IMR-90 (cell line): ENCODE data around the gene RASGRP1. TPM values are rescaled to one million over a fixed set of nuclear protein-coding genes. Genes with fewer than 3 reads are reported as not detected.

Source experiments
- ATAC-seq: fragments of 200-7000 bp; cut with Tn5 transposase; 2 replicates; pipeline ENCODE4 v1.9.1; 2020; ENCODE audit warnings: low read depth, mild to moderate bottlenecking, moderate library complexity
- BruUV-seq: library from RNA; stranded (reverse); fragments of 400-500 nt; replicated peaks from 2 replicates; lab custom pipeline; 2021; lab: Mats Ljungman, UMichigan
- CTCF ChIA-PET: fragments of 300-600 bp; formaldehyde crosslinking; extraction: SDS; loops from one replicate; lab custom pipeline; 2021; ENCODE audit warnings: antibody characterized with exemption; lab: Yijun Ruan, JAX
- POLR2A ChIA-PET: fragments of 300-600 bp; sonication (Branson Sonifier 250); formaldehyde crosslinking; loops from one replicate; lab custom pipeline; 2022; ENCODE audit warnings: antibody characterized with exemption; ENCODE audit not compliant: unreplicated experiment; lab: Charles Lee
- DNase-seq: peaks from one replicate; pipeline ENCODE4 v3.0.0; 2013
- H2AFZ ChIP-seq: replicated peaks from 2 replicates; pipeline ENCODE3; 2013; ENCODE audit warnings: low read length, mild to moderate bottlenecking; ENCODE audit not compliant: poor library complexity
- H2AK5ac ChIP-seq: 2 replicates; pipeline ENCODE4 v1.6.1; 2013; ENCODE audit warnings: low read depth, low read length, inconsistent platforms
- H2AK9ac ChIP-seq: replicated peaks from 2 replicates; pipeline ENCODE3; 2013; ENCODE audit warnings: mild to moderate bottlenecking, low read depth, low read length, moderate library complexity; ENCODE audit not compliant: poor library complexity
- H2BK120ac ChIP-seq: 2 replicates; pipeline ENCODE4 v1.6.1; 2013; ENCODE audit warnings: low read depth, low read length, inconsistent platforms
- H2BK15ac ChIP-seq: 3 replicates; pipeline ENCODE4 v1.6.1; 2013; ENCODE audit warnings: low read depth, low read length, inconsistent platforms
- H2BK20ac ChIP-seq: 2 replicates; pipeline ENCODE4 v1.6.1; 2013; ENCODE audit warnings: low read depth, mild to moderate bottlenecking, inconsistent platforms, low read length, moderate library complexity
- H2BK5ac ChIP-seq: 2 replicates; pipeline ENCODE4 v1.6.1; 2013; ENCODE audit warnings: mild to moderate bottlenecking, low read depth, low read length, inconsistent platforms; ENCODE audit not compliant: poor library complexity, severe bottlenecking
- H3K14ac ChIP-seq: replicated peaks from 2 replicates; pipeline ENCODE4 v1.6.1; 2013; ENCODE audit warnings: low read depth, low read length, inconsistent platforms
- H3K18ac ChIP-seq: 2 replicates; pipeline ENCODE4 v1.6.1; 2013; ENCODE audit warnings: low read depth, low read length, control low read depth
- H3K23ac ChIP-seq: 2 replicates; pipeline ENCODE4 v1.6.1; 2013; ENCODE audit warnings: low read depth, low read length, inconsistent platforms
- H3K27ac ChIP-seq: 2 replicates; pipeline ENCODE4 v1.5.1; 2013; ENCODE audit warnings: mild to moderate bottlenecking, control low read depth, low read length; ENCODE audit not compliant: insufficient read depth
- H3K27me3 ChIP-seq: 2 replicates; pipeline ENCODE4 v1.6.1; 2013; ENCODE audit warnings: low read length; ENCODE audit not compliant: control insufficient read depth, insufficient read depth
- H3K36me3 ChIP-seq: 2 replicates; pipeline ENCODE4 v1.6.1; 2013; ENCODE audit warnings: low read length, mixed read lengths; ENCODE audit not compliant: control insufficient read depth, insufficient read depth
- H3K4ac ChIP-seq: 2 replicates; pipeline ENCODE4 v1.6.1; 2013; ENCODE audit warnings: low read depth, low read length, inconsistent platforms
- H3K4me1 ChIP-seq: 2 replicates; pipeline ENCODE4 v1.6.1; 2013; ENCODE audit warnings: low read length, mixed read lengths; ENCODE audit not compliant: control insufficient read depth, insufficient read depth
- H3K4me2 ChIP-seq: 2 replicates; pipeline ENCODE4 v1.6.1; 2013; ENCODE audit warnings: low read depth, mild to moderate bottlenecking, control low read depth, low read length, moderate library complexity
- H3K4me3 ChIP-seq: 2 replicates; pipeline ENCODE4 v1.5.1; 2013; ENCODE audit warnings: low read depth, mild to moderate bottlenecking, control low read depth, low read length, moderate library complexity; ENCODE audit not compliant: insufficient read depth
- H3K56ac ChIP-seq: 2 replicates; pipeline ENCODE4 v1.6.1; 2013; ENCODE audit warnings: low read length, inconsistent platforms; ENCODE audit not compliant: insufficient read depth; ENCODE audit errors: extremely low read depth
- H3K79me1 ChIP-seq, 2 experiments: 2 replicates each; pipeline ENCODE4 v1.6.1; 2013; ENCODE audit warnings: low read length in 2 of 2, inconsistent platforms in 1 of 2, low read depth in 1 of 2
- H3K9ac ChIP-seq: 2 replicates; pipeline ENCODE4 v1.6.1; 2013; ENCODE audit warnings: low read depth, low read length, control low read depth
- H3K9me1 ChIP-seq: 2 replicates; pipeline ENCODE4 v1.6.1; 2013; ENCODE audit warnings: low read length, inconsistent platforms; ENCODE audit not compliant: insufficient read depth
- H3K9me3 ChIP-seq: 2 replicates; pipeline ENCODE4 v1.6.1; 2013; ENCODE audit warnings: low read length; ENCODE audit not compliant: control insufficient read depth, insufficient read depth
- H4K20me1 ChIP-seq: 2 replicates; pipeline ENCODE4 v1.6.1; 2013; ENCODE audit warnings: low read length, inconsistent platforms; ENCODE audit not compliant: insufficient read depth
- H4K5ac ChIP-seq: 2 replicates; pipeline ENCODE4 v1.6.1; 2013; ENCODE audit warnings: mild to moderate bottlenecking, low read depth, low read length, control low read depth
- H4K8ac ChIP-seq, 2 experiments: 2 replicates each; pipeline ENCODE4 v1.6.1; 2013; ENCODE audit warnings: low read depth in 2 of 2, low read length in 2 of 2, control low read depth in 1 of 2, inconsistent platforms in 1 of 2
- H4K91ac ChIP-seq: 2 replicates; pipeline ENCODE4 v1.6.1; 2013; ENCODE audit warnings: low read depth, low read length, inconsistent platforms; ENCODE audit not compliant: insufficient read depth
- BHLHE40 ChIP-seq: fragments of 150-350 bp; IDR thresholded peaks from 2 replicates; pipeline ENCODE4 v1.6.1; 2016; ENCODE audit warnings: mild to moderate bottlenecking, low read depth, low read length
- CEBPB ChIP-seq: IDR thresholded peaks from 2 replicates; pipeline ENCODE4 v1.6.1; 2012; ENCODE audit warnings: low read depth, low read length, improper control_type of control experiment
- CHD1 ChIP-seq: IDR thresholded peaks from 2 replicates; pipeline ENCODE4 v1.6.1; 2012; ENCODE audit warnings: low read depth, low read length, improper control_type of control experiment
- FOS ChIP-seq: fragments of 150-350 bp; IDR thresholded peaks from 2 replicates; pipeline ENCODE4 v1.6.1; 2016; ENCODE audit warnings: low read depth, low read length
- MAFK ChIP-seq: IDR thresholded peaks from 2 replicates; pipeline ENCODE4 v1.6.1; 2012; ENCODE audit warnings: low read depth, low read length, improper control_type of control experiment
- MAZ ChIP-seq: IDR thresholded peaks from 2 replicates; pipeline ENCODE4 v1.6.1; 2012; ENCODE audit warnings: low read depth, mild to moderate bottlenecking, low read length, improper control_type of control experiment, moderate library complexity, borderline replicate concordance
- MXI1 ChIP-seq: IDR thresholded peaks from 2 replicates; pipeline ENCODE4 v1.6.1; 2012; ENCODE audit warnings: low read depth, mild to moderate bottlenecking, low read length, moderate library complexity, borderline replicate concordance
- NFE2L2 ChIP-seq: fragments of 150-350 bp; IDR thresholded peaks from 2 replicates; pipeline ENCODE4 v1.6.1; 2016; ENCODE audit warnings: low read depth, mild to moderate bottlenecking, low read length
- POLR2A ChIP-seq: IDR thresholded peaks from 2 replicates; pipeline ENCODE4 v1.6.1; 2012; ENCODE audit warnings: mild to moderate bottlenecking, low read depth, low read length
- RAD21 ChIP-seq: IDR thresholded peaks from 2 replicates; pipeline ENCODE4 v1.6.1; 2012; ENCODE audit warnings: low read length, improper control_type of control experiment
- RCOR1 ChIP-seq: IDR thresholded peaks from 2 replicates; pipeline ENCODE4 v1.6.1; 2012; ENCODE audit warnings: mild to moderate bottlenecking, low read length, improper control_type of control experiment; ENCODE audit not compliant: insufficient replicate concordance
- RFX5 ChIP-seq: IDR thresholded peaks from 2 replicates; pipeline ENCODE4 v1.8.0; 2012; ENCODE audit warnings: low read depth, mild to moderate bottlenecking, low read length, moderate library complexity
- SMC3 ChIP-seq: fragments of 150-350 bp; IDR thresholded peaks from 2 replicates; pipeline ENCODE4 v1.6.1; 2016; ENCODE audit warnings: low read depth, mild to moderate bottlenecking, antibody characterized with exemption, low read length, moderate library complexity
- WGBS, 2 experiments: methylation state at CpG; one replicate each; pipeline versions ENCODE4 v1.1.5 to v1.1.7; 2013; ENCODE audit warnings: missing lambda C conversion rate in 2 of 2; ENCODE audit not compliant: insufficient read length in 1 of 2; ENCODE audit errors: extremely low coverage in 2 of 2; 5-methylcytosine and 5-hydroxymethylcytosine counted together
- dilution Hi-C: fragments of 300-500 bp; cut with HindIII; formaldehyde crosslinking; loops from one replicate; pipeline ENCODE4 v1.14.3; 2018; ENCODE audit warnings: low sequenced_read_pairs; ENCODE audit not compliant: unreplicated experiment
- in situ Hi-C: fragments of 300-500 bp; cut with MboI; formaldehyde crosslinking; loops from 3 replicates; pipeline ENCODE4 v1.14.3; 2019; ENCODE audit warnings: low sequenced_read_pairs, inconsistent platforms, mixed read lengths
- intact Hi-C: fragments of 100-400 bp; cut with micrococcal nuclease; formaldehyde crosslinking; loops from 2 replicates; pipeline ENCODE4 v1.10.0; 2022
- polyA plus RNA-seq, 3 experiments: library from polyadenylated mRNA; depleted of rRNA; stranded (reverse); fragments of >200 nt; gene quantifications; 2 replicates each; pipeline ENCODE4 v1.2.3, GENCODE V29; 2012; ENCODE audit warnings: low replicate concordance in 1 of 3
- total RNA-seq: library from RNA; depleted of rRNA; stranded (reverse); fragments of >200 nt; gene quantifications from 2 replicates; pipeline ENCODE4 v1.2.3, GENCODE V29; 2012
- TF ChIP-seq, protein P1 (sequence below): conservative IDR thresholded peaks from 2 replicates; pipeline ENCODE4 v1.5.1; 2012; ENCODE audit warnings: mild to moderate bottlenecking, low read depth, low read length, improper control_type of control experiment
- TF ChIP-seq, protein P2 (sequence below): fragments of 150-350 bp; IDR thresholded peaks from 2 replicates; pipeline ENCODE4 v1.6.1; 2017; ENCODE audit warnings: mild to moderate bottlenecking, antibody characterized with exemption, low read length, low read depth
- TF ChIP-seq, protein P3 (sequence below): fragments of 150-350 bp; IDR thresholded peaks from 2 replicates; pipeline ENCODE4 v1.6.1; 2016; ENCODE audit warnings: low read depth, mild to moderate bottlenecking, low read length, moderate library complexity, borderline replicate concordance

The RASGRP1 gene
- total and polyA plus RNA-seq, 2 of the 4 experiments (the other 2 are of a cell fraction) = 1.4 to 3.2 TPM

DNA sequence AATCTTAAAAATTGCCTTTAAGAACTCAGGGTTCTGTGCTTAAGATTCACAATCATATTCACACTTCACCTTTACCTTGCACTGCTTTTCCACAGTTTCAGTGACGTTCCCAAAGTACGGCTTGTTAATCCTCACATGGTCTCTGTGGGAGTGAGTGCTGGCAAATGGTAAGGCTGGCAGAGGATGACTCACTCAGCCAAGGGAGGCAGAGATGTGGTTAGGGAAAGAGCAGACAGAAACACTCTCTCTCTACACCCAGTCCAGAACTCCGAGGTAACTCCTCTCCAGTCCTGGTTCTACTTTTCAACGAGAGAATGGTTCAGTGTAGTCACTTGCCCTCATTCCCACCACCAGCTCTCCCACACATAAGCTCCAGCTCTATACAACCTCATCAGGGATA lies 33.1 kb downstream of the RASGRP1 start:
- H2BK15ac ChIP-seq = peak overlapping the region; percentile 5; the same call in 1 of the 3 replicates
- in situ Hi-C loops = no loop called here
- H3K14ac ChIP-seq = no peak overlapping the region
- H3K9ac ChIP-seq = no peak overlapping the region
- H3K9me1 ChIP-seq = no peaks in the 10 kb centered on the region
- H2BK120ac ChIP-seq = no peak overlapping the region
- no peak overlapping the region for H2AK9ac ChIP-seq
- H2BK5ac ChIP-seq = no peak overlapping the region
- CTCF ChIA-PET = no interaction called here
- no peaks in the 10 kb centered on the region for H3K36me3 ChIP-seq
- peaks cover 14% of the 10 kb centered on the region for H3K4me1 ChIP-seq
- H4K20me1 ChIP-seq = no peaks in the 10 kb centered on the region
- H3K9me3 ChIP-seq = no peaks in the 10 kb centered on the region
- 0 out of 2 replicates have a peak overlapping the region, but pooled peaks have one; percentile 13 for H4K91ac ChIP-seq
- no peak overlapping the region for H2AFZ ChIP-seq
- H3K18ac ChIP-seq = peak overlapping the region; percentile 50; the same call in 1 of the 2 replicates
- H2BK20ac ChIP-seq = peak overlapping the region; percentile 4; the same call in 1 of the 2 replicates
- no peak overlapping the region for H3K4me2 ChIP-seq
- H3K79me1 ChIP-seq = no peaks in the 10 kb centered on the region
- no peak overlapping the region for H3K56ac ChIP-seq
- POLR2A ChIA-PET = no interaction called here
- H3K27ac ChIP-seq = no peak overlapping the region
- no peak overlapping the region for H4K8ac ChIP-seq
- no peaks in the 10 kb centered on the region for H3K27me3 ChIP-seq
- 83% methylated on average over 1 of the region's 4 CpGs; no CpG with 5 or more reads in 1 of the 2 experiments for WGBS, 2 experiments
- peak overlapping the region; percentile 18; the same call in 1 of the 2 replicates for H4K5ac ChIP-seq
- peak overlapping the region; percentile 13; the same call in 1 of the 2 replicates for H2AK5ac ChIP-seq
- TF ChIP-seq, protein P1, sequence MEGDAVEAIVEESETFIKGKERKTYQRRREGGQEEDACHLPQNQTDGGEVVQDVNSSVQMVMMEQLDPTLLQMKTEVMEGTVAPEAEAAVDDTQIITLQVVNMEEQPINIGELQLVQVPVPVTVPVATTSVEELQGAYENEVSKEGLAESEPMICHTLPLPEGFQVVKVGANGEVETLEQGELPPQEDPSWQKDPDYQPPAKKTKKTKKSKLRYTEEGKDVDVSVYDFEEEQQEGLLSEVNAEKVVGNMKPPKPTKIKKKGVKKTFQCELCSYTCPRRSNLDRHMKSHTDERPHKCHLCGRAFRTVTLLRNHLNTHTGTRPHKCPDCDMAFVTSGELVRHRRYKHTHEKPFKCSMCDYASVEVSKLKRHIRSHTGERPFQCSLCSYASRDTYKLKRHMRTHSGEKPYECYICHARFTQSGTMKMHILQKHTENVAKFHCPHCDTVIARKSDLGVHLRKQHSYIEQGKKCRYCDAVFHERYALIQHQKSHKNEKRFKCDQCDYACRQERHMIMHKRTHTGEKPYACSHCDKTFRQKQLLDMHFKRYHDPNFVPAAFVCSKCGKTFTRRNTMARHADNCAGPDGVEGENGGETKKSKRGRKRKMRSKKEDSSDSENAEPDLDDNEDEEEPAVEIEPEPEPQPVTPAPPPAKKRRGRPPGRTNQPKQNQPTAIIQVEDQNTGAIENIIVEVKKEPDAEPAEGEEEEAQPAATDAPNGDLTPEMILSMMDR = no peak
- no peak for TF ChIP-seq MAFK
- TF ChIP-seq MAZ = no peak
- no peak for TF ChIP-seq POLR2A
- no peak for TF ChIP-seq FOS
- TF ChIP-seq RAD21 = no peak
- TF ChIP-seq, protein P2, sequence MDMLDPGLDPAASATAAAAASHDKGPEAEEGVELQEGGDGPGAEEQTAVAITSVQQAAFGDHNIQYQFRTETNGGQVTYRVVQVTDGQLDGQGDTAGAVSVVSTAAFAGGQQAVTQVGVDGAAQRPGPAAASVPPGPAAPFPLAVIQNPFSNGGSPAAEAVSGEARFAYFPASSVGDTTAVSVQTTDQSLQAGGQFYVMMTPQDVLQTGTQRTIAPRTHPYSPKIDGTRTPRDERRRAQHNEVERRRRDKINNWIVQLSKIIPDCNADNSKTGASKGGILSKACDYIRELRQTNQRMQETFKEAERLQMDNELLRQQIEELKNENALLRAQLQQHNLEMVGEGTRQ = no peak
- TF ChIP-seq CEBPB = no peak
- TF ChIP-seq MXI1 = no peak
- no peak for TF ChIP-seq NFE2L2
- TF ChIP-seq RCOR1 = no peak
- no peak for TF ChIP-seq CHD1
- no peak for TF ChIP-seq BHLHE40
- no peak for TF ChIP-seq RFX5
- TF ChIP-seq, protein P3, sequence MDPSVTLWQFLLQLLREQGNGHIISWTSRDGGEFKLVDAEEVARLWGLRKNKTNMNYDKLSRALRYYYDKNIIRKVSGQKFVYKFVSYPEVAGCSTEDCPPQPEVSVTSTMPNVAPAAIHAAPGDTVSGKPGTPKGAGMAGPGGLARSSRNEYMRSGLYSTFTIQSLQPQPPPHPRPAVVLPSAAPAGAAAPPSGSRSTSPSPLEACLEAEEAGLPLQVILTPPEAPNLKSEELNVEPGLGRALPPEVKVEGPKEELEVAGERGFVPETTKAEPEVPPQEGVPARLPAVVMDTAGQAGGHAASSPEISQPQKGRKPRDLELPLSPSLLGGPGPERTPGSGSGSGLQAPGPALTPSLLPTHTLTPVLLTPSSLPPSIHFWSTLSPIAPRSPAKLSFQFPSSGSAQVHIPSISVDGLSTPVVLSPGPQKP = no peak
- TF ChIP-seq SMC3 = no peak
- no peak overlapping the region for H3K23ac ChIP-seq
- dilution Hi-C loops = no loop called here
- no TSS peak for BruUV-seq
- H3K4ac ChIP-seq = no peak overlapping the region
- DNase-seq = peak; percentile 47
- peak; percentile 34; the same call in 1 of the 2 replicates for ATAC-seq
- no peak overlapping the region for H3K4me3 ChIP-seq
- intact Hi-C loops = no loop called here
